B cell (primary cell): ENCODE data around the gene TRPV6. TPM values are rescaled to one million over a fixed set of nuclear protein-coding genes. Genes with fewer than 3 reads are reported as not detected.
A peak's percentile ranks its signal among the peaks of the same experiment; 100 is the strongest.

Experiments
- ATAC-seq: fragments of 200-7000 bp; cut with Tn5 transposase; one replicate; pipeline ENCODE4 v1.10.0; 2021; ENCODE audit warnings: low read depth, mild to moderate bottlenecking, moderate number of reproducible peaks, moderate library complexity
- CTCF ChIA-PET: fragments of 350-600 bp; sonication (Branson Sonifier 250); formaldehyde crosslinking; loops from one replicate; lab custom pipeline; 2021; ENCODE audit warnings: antibody characterized with exemption, inconsistent platforms; lab: Charles Lee
- POLR2A ChIA-PET: fragments of 350-600 bp; sonication (Branson Sonifier 250); formaldehyde crosslinking; loops from one replicate; lab custom pipeline; 2021; ENCODE audit warnings: antibody characterized with exemption; lab: Charles Lee
- DNase-seq: peaks from one replicate; pipeline ENCODE4 v3.0.0; 2013
- H2AFZ ChIP-seq: 2 replicates; pipeline ENCODE4 v1.6.1; 2012; ENCODE audit warnings: mild to moderate bottlenecking, low read depth, low read length; ENCODE audit not compliant: insufficient read depth, poor library complexity, severe bottlenecking
- H3K27ac ChIP-seq, 2 donors: 1 replicate in 1 of 2; 2 replicates in 1 of 2; pipeline ENCODE4 v1.5.1; 2012 to 2013; ENCODE audit warnings: low read length in 2 of 2, mild to moderate bottlenecking in 2 of 2, moderate library complexity in 1 of 2
- H3K27me3 ChIP-seq, 4 experiments: fragments of 200-600 bp in 1 of 4; sonication (generic) in 1 of 4; replicated peaks in 1 of 4; 1 replicate in 2 of 4; 2 replicates in 2 of 4; pipeline versions ENCODE4 v1.6.1 to v1.7.0; 2013 to 2016; ENCODE audit warnings: low read length in 3 of 4, mild to moderate bottlenecking in 2 of 4, mixed read lengths in 1 of 4, moderate library complexity in 1 of 4; ENCODE audit not compliant: insufficient read depth in 4 of 4, control insufficient read depth in 3 of 4; ENCODE audit errors: control extremely low read depth in 1 of 4
- H3K36me3 ChIP-seq, 2 experiments: replicated peaks in 1 of 2; 1 replicate in 1 of 2; 2 replicates in 1 of 2; pipeline versions ENCODE4 v1.6.1 to v1.7.1; 2013; ENCODE audit warnings: low read length in 1 of 2; ENCODE audit not compliant: insufficient read depth in 2 of 2, control insufficient read depth in 1 of 2; ENCODE audit errors: control extremely low read depth in 1 of 2, extremely low read depth in 1 of 2
- H3K4me1 ChIP-seq, 2 donors: fragments of 200-600 bp in 1 of 2; sonication (generic) in 1 of 2; 1 replicate in 1 of 2; 2 replicates in 1 of 2; pipeline versions ENCODE4 v1.5.1 to v1.6.1; 2013 to 2017; ENCODE audit warnings: low read length in 2 of 2; ENCODE audit not compliant: control insufficient read depth in 2 of 2, insufficient read depth in 2 of 2
- H3K4me2 ChIP-seq: replicated peaks from 2 replicates; pipeline ENCODE3; 2012; ENCODE audit warnings: mild to moderate bottlenecking, low read depth, low read length; ENCODE audit not compliant: poor library complexity, severe bottlenecking
- H3K4me3 ChIP-seq, 5 experiments: fragments of 200-600 bp in 1 of 5; sonication (generic) in 1 of 5; 1 replicate in 3 of 5; 2 replicates in 2 of 5; pipeline versions ENCODE4 v1.5.1 to v1.7.0; 2011 to 2016; ENCODE audit warnings: low read length in 4 of 5, mild to moderate bottlenecking in 4 of 5, low read depth in 2 of 5, control low read depth in 1 of 5, moderate library complexity in 1 of 5; ENCODE audit not compliant: insufficient read depth in 1 of 5; ENCODE audit errors: control extremely low read depth in 1 of 5, extremely low read depth in 1 of 5
- H3K79me2 ChIP-seq: fragments of 200-600 bp; sonication (generic); one replicate; pipeline ENCODE4 v1.6.0; 2016; ENCODE audit warnings: low read length; ENCODE audit not compliant: control insufficient read depth, insufficient read depth
- H3K9ac ChIP-seq: fragments of 200-600 bp; sonication (generic); 2 replicates; pipeline ENCODE4 v1.6.1; 2017; ENCODE audit warnings: mild to moderate bottlenecking, low read length, moderate library complexity
- H3K9me3 ChIP-seq, 3 donors: one replicate each; pipeline versions ENCODE4 v1.6.1 to v1.7.1; 2013; ENCODE audit warnings: low read length in 2 of 3; ENCODE audit not compliant: control insufficient read depth in 2 of 3, insufficient read depth in 1 of 3; ENCODE audit errors: control extremely low read depth in 1 of 3
- H4K20me1 ChIP-seq: 2 replicates; pipeline ENCODE4 v1.6.0; 2012; ENCODE audit warnings: mild to moderate bottlenecking, low read length; ENCODE audit not compliant: insufficient read depth, control insufficient read depth, poor library complexity, severe bottlenecking
- H3K27ac Mint-ChIP-seq: one replicate; pipeline ENCODE4 v1.8.0; 2021; ENCODE audit warnings: mixed read lengths
- H3K27me3 Mint-ChIP-seq: one replicate; pipeline ENCODE4 v1.8.0; 2021; ENCODE audit warnings: mixed read lengths
- H3K4me1 Mint-ChIP-seq: one replicate; pipeline ENCODE4 v1.8.0; 2021; ENCODE audit warnings: mixed read lengths
- H3K4me3 Mint-ChIP-seq: one replicate; pipeline ENCODE4 v1.8.0; 2021; ENCODE audit warnings: mixed read lengths
- H3K9me3 Mint-ChIP-seq: one replicate; pipeline ENCODE4 v1.8.0; 2022; ENCODE audit warnings: mixed read lengths; ENCODE audit not compliant: insufficient read depth
- CTCF ChIP-seq: fragments of 200-600 bp; IDR thresholded peaks from one replicate; pipeline ENCODE4 v1.8.0; 2022; ENCODE audit warnings: antibody characterized with exemption, mild to moderate bottlenecking
- EZH2 ChIP-seq: IDR thresholded peaks from 2 replicates; pipeline ENCODE4 v1.6.1; 2012; ENCODE audit warnings: borderline replicate concordance, low read depth, mild to moderate bottlenecking, moderate library complexity, low read length; ENCODE audit not compliant: insufficient read depth, poor library complexity, severe bottlenecking
- WGBS: methylation state at CpG from one replicate; pipeline ENCODE4 v1.1.5; 2013; ENCODE audit warnings: missing lambda C conversion rate; ENCODE audit not compliant: insufficient coverage; 5-methylcytosine and 5-hydroxymethylcytosine counted together
- intact Hi-C: fragments of 100-400 bp; cut with micrococcal nuclease; formaldehyde crosslinking; loops from one replicate; pipeline ENCODE4 v1.10.0; 2022
- polyA plus RNA-seq: library from polyadenylated mRNA; depleted of rRNA; stranded (reverse); fragments of >200 nt; gene quantifications from 2 replicates; pipeline ENCODE4 v1.2.3, GENCODE V29; 2012
- total RNA-seq, 2 donors: library from RNA; stranded (reverse); fragments of 120-200 nt in 1 of 2; gene quantifications; 1 replicate in 1 of 2; 2 replicates in 1 of 2; pipeline versions ENCODE4 v1.2.3 to v1.2.4, GENCODE V29; 2013 to 2022

Gene TRPV6
- total and polyA plus RNA-seq, 2 donors (not counting 1 experiment from before 2014, with no cell fraction given): not detected

DNA sequence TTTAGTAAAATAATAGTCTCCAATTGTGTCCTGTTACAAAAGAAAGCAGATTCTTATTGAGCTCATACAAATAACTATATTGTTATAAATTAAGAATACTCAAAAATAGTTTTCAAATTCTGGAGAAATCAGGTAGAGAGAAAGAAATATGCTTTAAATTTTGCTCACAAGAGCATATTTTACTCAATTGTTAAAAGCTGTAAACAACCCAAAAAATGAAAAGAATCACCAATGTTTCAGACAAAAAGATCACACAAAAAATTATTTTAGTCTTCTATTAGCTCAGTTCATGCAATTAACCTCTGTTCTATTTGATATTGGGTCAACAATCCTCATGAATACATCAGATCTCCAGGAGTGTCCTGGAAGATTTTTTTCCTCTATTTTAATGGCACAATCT lies 18.6 kb upstream of the TRPV6 start:
- Histone ChIP-seq H3K4me2 (no peak overlapping the region), H3K27ac (no peak overlapping the region), H3K9me3 (peaks cover 0 to 8% (median 3%) of the 10 kb centered on the region in 3 donors), H3K4me3 (no peak overlapping the region), H3K9ac (no peak overlapping the region), H2AFZ (no peak overlapping the region), H3K4me1 (no peaks in the 10 kb centered on the region), H3K27me3 (peaks cover 0 to 8% (median 0%) of the 10 kb centered on the region in 4 experiments), H4K20me1 (no peaks in the 10 kb centered on the region), H3K36me3 (no peaks in the 10 kb centered on the region), H3K79me2 (no peaks in the 10 kb centered on the region)
- H3K4me1 Mint-ChIP-seq: no peaks in the 10 kb centered on the region
- TF ChIP-seq CTCF (no peak), EZH2 (no peak)
- ChIA-PET CTCF (interaction anchor here (1.0 kb wide), 1 partner anchor 23 kb away, joined by 3 read pairs; no protein-coding TSS in a partner anchor), POLR2A (no interaction called here)
- DNase-seq (peak; percentile 10), ATAC-seq (no peak)
- H3K27ac Mint-ChIP-seq: no peak overlapping the region
- no peaks in the 10 kb centered on the region for H3K9me3 Mint-ChIP-seq
- intact Hi-C loops: no loop called here
- peaks cover 30% of the 10 kb centered on the region for H3K27me3 Mint-ChIP-seq
- H3K4me3 Mint-ChIP-seq: no peak overlapping the region

DNA sequence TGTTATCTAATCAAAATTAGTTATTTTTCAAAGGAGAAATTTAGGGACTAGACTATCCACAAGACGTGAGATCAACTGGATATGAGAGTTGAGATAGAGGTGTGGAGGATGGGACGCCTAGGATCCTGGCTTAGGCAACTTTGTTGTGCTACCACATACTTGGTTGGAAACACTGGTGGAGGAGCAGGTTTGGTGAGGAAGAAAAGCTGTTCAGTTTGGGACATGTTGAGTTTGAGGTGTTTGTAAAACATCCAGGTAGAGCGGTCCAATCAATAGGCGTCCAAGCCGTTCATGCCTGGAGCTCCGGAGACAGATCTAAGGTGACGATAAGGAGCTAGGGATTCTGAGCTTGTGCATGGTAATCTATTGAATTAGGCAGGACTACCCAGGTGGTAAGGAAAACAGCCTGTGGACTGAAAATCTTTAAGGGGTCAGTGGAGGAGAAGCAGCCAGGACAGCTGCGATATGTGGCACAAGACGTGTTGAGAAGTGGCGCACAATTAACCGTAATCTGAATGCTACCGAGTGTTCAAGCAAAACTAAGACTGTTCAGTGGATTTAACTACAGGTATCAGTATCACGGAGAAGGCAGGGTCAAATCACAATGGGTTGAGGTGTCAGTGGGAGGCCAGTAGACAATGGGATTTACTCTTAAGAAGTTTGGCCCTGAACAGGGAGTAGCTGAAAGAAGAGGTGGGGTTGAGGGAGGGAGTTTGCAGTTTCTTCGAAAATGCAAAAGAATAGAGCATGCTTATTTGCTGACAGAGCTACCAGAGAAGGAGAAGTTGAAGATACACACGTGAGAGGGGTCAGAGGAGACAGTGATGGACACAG lies 16.1 kb upstream of the TRPV6 start:
- Histone ChIP-seq H3K79me2 (no peaks in the 10 kb centered on the region), H3K4me3 (no peak overlapping the region), H3K27me3 (peaks cover 0 to 6% (median 2%) of the 10 kb centered on the region in 4 experiments), H3K4me2 (no peak overlapping the region), H3K9ac (no peak overlapping the region), H4K20me1 (no peaks in the 10 kb centered on the region), H2AFZ (no peak overlapping the region), H3K27ac (no peak overlapping the region), H3K36me3 (no peaks in the 10 kb centered on the region), H3K4me1 (no peaks in the 10 kb centered on the region), H3K9me3 (peaks cover 0 to 8% (median 3%) of the 10 kb centered on the region in 3 donors)
- ATAC-seq (no peak), DNase-seq (no peak)
- intact Hi-C loops: no loop called here
- ChIA-PET CTCF (interaction anchor here (1.5 to 2.4 kb wide), 2 partner anchors 9 to 16 kb away, joined by 4 to 7 read pairs; no protein-coding TSS in a partner anchor), POLR2A (no interaction called here)
- Mint-ChIP-seq H3K4me3 (no peak overlapping the region), H3K4me1 (no peaks in the 10 kb centered on the region), H3K9me3 (no peaks in the 10 kb centered on the region), H3K27ac (no peak overlapping the region), H3K27me3 (peaks cover 22% of the 10 kb centered on the region)
- 93% methylated on average over 15 of the region's 15 CpGs for WGBS
- TF ChIP-seq CTCF (no peak), EZH2 (no peak)
